Activated CD8-positive, alpha-beta memory T cell treated with anti-CD3 and anti-CD28 coated beads, Interleukin-2, amount 50 U/mL, for 48 hours (primary cell): ENCODE measurements around the gene RTN1.

Experiments
- DNase-seq: peaks from one replicate; pipeline ENCODE4 v3.0.0-alpha.2; 2020

The RTN1 gene

DNA sequence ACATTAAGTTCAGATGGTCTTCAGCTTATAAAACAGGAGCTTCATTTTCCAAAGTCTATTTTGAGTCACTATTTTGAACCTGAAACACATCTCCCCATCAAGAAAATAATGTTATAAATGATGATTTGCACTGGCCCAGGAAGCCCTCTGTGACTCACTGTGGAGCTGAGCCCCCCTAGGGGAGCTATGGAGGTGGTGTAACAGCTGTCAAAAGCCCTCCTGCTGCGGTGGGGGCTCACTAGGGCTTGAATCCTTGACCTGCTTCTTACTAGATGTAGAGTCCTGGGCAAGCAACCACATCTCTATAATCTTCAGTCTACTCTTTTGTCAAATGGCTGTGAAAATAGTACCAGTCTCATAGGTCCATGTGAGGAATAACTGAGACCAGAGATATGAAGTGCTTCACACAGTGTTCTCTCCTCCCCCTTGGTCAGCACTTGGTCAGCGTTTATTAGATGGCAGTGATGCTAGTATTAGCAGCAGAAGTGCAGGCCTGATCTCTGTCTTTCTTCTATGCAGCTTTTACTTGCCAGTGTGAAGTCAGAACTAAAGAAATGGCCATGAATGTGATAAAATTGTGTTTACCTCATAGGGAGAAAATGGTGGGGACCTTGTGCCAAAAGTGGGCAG, 83.4 kb downstream of the RTN1 start:
- no peak for DNase-seq

DNA sequence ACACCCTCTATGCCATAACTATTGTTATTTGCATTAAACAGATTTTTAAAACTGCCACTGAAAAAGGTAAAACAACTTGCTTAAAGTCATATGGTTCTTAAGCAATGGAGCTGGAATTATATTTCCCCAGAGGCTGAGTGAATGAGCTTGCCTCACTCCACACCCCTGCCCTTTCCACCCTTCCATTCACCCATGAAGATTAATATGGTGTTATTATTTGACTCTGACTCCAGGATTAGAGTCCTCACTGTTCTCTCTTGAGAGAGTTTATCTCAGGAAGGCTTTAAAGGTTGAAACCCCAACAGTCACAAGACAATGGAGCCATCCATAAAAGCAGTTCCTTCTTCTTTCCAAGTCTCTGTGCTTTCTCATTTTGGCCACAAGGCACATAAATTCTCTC, 84.9 kb downstream of the RTN1 start:
- DNase-seq, result no peak

DNA sequence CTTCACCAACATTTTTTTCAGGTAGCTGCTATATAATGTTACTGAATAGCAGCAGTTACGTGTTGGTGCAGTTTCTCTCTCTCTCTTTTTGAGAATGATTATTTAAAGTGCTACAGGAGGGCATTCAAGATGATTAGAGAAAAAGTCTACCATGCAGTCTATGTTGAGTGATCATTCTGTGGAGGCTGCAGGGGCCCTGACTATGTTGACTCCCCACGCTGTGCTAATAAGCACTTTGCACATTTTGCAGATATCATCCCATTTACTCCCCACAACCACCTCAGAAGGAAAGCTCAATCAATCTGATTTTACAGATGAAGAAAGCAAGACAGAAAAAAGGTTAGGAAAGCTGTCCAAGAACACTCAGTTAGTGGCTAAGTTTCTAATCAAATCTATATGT, 87.8 kb downstream of the RTN1 start:
- DNase-seq, result no peak

DNA sequence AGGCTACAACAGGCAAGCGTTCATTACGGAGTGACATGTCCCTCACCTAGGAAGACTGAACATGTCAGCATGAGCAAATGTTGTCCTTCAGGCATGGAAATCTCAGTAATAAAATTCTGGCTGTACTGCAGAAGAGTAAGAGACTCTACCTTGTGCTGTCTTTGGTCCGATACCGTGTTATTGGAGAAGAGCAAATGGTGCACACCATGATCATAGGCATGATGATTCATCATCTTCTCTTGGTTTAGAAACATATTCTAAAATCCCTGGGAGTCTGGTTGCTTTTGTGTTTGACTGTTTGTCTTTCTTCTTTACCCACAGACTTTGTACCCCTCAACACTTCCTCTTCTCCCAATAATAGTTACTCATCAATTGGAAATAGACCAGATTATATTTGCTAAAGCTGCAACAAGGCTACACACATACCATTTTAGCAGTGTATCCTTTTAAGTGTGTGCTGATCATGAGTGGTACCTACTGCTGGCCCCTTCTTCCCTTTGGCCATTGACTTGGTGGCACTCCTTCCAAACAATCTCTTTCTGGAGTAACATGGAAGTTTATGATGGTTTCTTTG, 93.5 kb downstream of the RTN1 start:
- DNase-seq, result no peak

DNA sequence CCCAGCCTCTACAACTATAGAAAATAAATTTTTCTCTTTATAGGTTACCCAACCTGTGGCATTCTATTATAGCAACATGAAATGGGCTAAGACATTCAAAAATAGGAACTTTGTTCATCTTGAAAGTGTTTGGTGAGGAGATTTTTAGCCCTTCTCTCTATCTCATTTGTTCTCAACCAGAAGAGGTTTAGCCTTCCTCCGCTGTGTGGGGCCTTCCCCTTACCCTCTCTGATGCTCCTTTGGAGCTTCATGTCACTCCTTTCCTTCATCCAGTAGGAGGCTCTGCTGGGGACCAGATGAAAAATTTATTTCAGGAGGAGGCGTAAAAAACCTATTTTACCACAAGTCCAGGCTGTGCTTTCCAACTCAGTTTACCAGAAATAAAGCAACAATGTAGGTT, 94.1 kb downstream of the RTN1 start:
- no peak for DNase-seq

DNA sequence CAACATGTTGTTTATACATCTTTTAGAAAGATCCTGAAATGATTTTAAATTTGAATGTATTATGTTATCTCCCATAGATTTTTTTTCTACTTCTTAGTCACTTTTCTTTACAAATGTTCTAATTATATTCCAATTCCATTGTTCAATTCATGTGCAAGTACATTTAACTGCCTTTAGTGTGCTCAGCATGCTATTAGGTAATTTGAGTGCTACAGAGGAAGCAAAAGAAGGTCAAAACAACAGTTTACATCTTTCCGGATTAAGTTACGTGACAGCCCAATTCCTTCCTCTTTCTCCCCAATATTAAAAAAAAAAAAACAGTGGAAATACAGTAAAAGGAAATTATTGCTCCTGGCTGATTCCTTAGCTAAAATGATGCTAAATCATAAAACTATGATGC, 98.3 kb downstream of the RTN1 start:
- DNase-seq, result no peak

DNA sequence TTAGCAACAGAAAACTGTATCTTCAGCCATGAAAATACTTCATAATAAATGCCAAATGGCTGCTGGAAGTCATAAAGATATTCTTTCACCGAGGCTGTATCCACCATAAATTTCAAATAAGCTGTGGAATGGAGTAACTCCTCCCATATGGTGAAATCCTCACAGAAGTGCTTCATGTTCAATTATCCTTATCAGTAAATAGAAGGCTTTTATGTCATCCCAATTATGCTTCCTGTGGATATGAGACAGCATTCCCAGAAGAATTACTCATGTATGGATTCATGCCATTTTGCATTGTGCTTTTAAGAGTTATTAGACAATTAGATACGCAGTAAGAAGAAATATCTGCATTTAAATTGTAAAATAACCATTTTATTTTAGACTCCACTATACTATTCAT, 99.0 kb downstream of the RTN1 start:
- DNase-seq, result no peak

DNA sequence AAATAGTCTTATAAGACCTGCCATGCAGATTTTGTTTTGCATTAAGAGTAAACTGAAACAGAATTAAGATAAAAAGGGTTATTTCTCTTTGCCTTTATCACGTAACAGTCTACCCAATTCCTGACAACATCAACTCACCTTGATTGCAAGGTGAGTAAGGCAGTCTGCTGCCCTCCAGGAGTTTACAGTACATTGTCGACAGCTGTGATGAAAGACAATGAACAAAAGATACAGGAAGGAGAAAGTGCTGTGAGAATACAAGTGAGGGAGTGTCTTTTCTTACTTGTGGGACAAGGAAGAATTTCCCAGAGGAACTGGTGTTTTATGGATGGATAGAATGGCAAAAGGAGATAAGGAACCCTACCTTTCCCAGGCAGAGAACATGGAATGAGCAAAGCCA, 101.0 kb downstream of the RTN1 start:
- no peak for DNase-seq

DNA sequence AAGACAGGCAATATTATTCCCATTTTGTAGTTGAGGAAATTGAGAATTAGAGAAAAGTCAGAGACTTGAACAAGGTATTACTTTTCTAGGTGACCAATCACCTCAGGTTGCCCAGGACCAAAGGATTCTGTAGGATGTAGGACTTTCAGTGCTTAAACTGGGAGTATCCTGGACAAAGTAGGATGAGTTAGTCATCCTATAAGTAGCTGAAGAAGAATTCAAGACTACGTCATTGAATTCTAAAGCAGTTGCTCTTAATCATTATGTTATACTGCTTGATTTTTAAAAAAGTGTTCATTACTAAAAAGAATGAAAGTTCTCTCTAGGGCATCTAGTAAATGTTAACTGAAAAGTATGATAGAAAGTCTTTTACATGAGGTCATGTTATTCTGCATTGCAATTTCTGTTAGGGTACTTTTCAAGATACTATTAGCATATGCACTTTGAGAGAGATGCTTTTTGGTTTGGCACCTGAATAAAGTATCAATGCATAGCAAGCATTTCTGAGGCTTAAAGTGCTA, 101.7 kb downstream of the RTN1 start:
- DNase-seq, result no peak

DNA sequence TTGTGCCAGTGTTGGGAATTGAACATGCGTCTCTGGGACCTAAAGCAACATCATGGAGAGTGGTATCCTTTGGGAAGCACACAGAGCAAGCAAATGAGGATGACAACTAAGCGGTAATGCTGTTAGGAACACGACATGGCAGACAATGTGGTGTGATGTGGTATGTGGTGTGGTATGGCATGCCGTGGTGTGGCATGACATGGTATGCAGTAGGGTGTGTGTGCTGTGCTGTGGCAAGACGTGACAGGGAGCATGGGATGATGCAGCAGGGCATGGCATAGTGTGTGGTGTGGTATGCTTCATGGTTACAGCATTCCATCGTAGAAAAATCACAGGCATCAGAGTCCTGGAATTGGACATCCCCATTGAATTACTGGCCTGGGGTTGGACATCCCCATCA, 108.7 kb downstream of the RTN1 start:
- no peak for DNase-seq

DNA sequence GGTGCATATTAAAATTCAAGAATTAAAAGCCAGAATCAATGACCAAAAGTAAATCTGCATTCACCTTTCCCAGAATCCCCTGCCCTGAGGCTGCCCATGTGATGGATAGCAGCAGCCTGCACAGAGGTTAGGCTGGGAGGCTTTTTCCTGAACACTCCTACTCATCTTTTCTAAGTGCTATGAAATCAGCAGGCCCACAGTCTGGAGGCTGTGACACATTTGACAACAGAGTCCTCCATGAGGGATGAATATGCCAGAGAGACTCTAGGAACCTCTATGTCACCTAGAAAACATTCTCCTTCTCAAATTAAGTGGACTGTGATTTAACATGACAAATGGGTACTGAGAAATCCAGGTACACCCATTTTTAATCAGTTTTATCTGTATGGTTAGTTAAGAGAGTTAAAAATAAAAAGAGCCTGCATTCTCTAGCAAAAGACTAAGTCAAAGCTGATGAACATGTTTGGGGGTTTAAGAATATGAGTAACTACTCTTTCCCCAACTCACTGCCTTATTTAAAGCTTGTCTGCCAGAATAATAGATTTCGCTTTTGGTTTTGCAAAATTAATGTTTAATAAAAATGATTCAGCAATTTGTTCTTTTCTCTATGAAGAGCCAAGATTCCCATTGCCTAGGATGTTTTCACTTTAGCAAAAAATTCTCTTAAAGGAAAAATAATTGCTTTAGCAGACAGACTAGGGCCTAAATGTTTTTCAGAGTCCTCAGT, 115.0 kb downstream of the RTN1 start:
- no peak for DNase-seq

DNA sequence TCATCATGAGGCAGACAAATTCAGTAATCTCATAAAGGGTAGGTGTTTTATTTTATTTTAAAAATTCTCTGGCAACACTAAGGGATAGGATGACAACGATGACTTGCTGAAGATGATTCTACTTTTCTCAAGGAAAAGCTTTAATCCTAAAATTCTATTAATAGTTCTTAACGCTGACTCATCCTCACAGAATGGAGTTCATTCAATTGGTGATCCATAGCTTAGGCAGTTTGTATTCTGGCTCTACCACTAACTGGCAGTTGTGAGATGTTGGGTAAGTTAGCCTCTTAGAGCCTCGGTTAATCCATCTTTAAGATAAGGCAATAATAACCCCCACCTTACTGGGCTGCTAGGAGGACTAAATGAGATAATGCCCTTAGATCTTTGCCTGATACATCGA, 116.3 kb downstream of the RTN1 start:
- no peak for DNase-seq

DNA sequence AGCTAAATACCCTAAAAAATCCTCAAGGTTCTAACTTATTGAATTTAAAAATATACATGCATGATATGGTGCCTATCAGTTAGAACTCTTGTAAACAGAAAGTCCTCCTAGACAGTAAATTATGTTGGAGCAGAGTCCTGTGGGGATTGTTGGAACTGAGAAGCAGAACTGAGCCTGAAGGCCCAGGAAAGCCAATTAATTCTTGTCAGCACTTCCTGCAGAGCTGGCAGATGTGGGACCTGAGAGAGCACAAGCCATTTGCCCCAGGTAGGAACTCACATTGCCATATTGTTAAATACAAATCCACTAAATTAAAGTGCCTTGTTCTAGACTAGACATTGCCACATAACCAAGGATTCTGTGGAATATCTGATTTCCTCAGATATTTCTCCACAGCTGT, 117.1 kb downstream of the RTN1 start:
- no peak for DNase-seq

DNA sequence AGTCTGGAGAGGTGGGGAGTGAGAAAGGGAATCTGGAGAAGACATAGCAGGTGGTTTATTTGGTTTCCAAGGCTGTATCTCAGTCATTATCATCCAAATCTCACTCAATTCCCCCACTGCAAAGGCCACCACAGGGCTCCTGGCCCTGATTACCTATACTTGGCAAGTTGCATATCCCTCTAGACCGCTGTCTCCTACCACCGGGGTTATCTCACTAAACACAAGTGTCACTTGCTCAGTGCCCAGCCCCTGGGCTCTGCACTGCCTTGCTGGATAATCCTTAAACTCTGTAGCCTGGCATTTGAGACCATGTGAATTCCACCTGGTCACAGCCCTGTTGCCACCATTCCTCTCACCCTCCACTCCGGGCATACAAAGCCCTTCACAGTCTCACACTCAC, 119.0 kb downstream of the RTN1 start:
- no peak for DNase-seq

DNA sequence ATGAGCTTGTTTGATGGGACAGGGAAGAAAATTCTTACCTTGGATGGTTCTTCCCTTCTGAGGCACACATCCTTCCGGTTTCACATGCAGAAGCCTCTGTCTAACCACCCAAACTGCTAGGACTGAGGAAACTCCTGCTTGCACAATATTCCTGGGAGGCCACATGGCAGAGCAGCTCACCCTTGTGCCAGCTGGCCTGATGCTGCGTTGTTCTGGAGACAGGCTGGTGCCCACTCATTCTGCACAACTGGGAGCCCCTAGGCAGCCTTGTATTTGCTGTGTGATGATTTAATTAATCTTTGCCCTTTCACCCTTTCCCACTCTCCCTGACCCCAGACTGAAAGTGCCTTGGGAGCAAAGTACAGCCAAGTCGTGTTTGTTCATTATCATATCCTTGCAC, 130.8 kb downstream of the RTN1 start:
- DNase-seq, result no peak

DNA sequence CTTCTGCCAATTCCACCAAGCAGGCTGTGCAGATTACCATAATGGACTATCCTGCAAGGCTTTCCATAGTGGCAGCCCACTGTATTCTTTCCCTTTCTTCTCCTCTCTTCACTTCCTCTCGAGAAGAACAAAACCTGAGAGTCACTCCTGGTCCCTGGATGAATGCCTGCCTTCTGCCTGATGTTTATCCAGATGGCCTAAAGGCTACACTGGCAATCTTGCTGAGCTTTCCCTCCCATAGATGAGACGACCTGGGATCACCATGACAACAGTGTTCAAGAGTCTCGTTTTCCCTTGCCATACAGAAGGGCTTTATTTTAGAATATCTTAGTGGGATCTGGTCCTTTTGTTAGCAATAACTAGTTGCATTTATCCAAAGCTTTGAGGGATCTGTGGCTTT, 142.3 kb downstream of the RTN1 start:
- no peak for DNase-seq

DNA sequence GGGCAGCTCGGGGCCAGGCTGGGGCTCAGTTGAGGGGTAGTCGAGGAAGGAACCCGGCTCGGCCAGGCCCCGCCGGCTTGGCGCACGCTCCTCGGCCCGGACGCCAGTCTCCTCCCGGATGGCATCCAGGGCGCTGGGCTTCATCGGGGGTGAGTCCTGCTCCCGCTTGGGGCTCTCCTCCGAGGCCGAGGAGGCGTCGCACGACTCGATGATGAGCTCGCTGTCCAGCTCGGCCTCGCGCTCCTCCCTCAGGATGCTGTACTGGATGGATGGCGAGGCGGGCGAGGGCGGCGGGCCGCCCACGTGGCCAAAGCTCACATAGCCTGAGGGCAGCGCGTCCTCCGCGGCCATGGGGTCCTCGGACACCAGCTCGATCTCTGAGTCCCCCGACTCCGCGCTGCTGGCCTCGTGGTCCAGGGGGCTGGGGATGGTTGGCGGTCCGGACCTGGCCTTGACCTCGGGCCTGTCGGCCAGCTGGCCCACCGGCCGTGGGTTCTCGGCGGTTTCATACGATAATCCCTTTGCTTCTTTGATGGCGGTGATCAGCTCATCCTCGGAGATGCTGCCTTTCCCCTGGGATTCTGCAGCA, 143.4 kb downstream of the RTN1 start:
- no peak for DNase-seq

DNA sequence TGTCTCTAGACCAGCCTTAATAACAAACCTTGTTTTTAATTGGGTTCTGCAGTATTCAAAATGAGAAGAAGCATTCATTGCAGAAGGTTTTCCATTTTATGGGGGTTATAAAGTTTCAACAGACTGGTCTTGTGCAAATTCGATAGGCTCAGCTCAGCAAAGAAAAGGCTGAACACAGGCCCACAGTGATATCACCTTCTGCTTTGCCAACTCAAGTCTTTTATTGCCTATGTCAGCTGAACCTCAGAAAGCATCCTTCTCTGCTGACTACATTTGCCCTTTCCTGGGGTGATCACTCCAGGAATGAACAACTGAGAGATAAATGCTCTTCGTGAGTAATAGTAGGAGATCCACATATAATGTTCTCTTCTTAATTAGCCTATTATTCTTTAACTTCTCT, 159.5 kb downstream of the RTN1 start:
- DNase-seq, result no peak

DNA sequence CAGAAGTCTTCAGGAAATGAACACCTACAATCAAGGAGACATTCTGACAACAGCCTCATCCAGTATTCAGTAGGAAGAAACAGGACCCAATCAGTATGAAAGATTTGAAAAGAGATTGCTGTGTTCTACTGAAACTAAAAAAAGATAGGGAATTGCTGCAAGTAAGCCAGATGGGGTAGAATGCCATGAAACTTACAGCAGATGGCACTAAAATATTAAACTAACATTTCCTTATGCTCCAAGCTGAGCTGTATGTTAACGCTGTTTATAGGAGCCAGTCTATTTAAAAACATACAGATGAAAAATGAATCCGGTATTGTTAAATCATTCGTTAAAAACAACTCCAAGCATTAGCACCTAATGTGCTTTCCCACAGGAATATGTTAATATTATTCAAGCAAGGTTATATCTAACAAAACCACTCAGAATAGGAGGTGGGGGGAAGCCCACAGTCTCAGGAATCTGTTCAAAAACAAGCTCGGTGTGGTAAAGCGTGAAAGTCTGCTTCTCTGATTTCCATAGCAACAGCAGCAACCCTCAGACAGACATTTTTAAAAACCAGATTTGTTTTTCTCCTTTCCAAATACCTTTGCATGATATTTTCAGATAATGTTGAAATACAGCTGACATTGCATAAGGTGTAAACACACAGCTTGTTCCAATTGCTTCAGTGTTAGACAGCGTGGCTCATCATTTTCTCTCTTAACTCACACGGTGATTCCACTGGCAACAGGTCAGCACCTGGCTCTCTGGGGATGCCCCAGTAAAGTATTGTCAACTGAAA, 162.6 kb downstream of the RTN1 start:
- DNase-seq, result no peak

DNA sequence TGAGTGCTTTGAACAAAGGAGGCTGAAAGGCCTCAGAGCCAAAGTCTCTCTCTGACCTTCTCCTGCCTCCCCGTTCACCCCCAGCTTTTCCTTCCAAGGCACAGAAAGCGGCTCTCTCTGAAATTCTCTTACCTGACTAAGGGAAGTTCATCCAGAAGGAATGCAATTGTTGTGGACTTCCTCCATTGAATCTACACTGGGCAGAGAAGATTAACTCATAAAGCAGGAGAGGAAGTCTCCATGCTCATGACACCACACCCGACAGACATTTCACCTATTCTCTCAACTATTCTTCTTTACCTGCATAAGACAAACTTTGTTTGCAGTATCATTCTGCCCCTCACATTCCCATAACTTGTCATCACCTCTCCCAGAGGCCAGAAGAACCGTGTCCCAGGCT, 164.7 kb downstream of the RTN1 start:
- no peak for DNase-seq

DNA sequence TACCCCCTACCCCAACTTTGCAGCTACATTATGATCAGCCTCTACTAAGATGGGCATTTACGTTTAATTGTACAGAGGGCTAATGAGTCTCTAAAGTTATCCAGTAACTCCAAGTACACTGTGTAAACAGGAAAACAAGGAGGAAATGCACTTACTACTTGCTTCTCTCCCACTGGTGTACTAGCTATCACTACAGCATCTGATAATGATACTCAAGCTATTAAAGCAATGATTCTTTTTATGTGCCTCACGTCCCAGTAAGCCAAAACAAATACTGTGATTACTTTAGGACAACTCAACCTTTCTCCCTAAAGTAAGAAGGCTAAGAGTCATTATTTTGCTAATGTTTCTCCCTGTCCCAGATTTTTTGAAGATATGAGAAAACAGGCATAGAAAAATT, 165.3 kb downstream of the RTN1 start:
- DNase-seq, result no peak

DNA sequence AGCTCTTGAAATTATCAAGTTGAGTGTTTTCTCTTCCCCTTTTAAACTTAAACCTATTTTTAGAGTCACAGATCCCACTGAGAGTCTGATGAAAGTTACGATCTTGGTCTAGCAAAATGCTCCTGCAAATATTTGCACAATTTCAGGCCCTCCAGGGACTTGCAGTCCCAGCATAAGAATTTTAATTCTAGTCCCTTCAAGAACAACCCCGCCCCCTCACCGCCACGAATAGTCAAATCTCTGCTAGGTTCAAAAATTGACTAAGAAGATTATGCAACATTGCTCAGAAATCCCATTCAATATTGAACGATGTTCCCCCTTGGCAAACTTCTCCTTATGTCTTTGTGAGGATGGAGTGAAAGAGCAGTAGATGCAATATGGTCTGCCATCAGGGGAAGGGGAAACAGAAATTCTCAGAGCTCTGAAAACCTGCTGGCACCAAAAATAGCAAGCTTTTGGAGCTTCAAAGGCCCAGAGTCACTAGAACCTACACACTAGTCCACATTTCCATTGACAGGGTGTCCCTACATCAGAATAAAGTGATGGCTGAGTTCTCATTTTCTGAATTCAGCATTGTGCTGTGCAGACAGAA, 166.4 kb downstream of the RTN1 start:
- no peak for DNase-seq

DNA sequence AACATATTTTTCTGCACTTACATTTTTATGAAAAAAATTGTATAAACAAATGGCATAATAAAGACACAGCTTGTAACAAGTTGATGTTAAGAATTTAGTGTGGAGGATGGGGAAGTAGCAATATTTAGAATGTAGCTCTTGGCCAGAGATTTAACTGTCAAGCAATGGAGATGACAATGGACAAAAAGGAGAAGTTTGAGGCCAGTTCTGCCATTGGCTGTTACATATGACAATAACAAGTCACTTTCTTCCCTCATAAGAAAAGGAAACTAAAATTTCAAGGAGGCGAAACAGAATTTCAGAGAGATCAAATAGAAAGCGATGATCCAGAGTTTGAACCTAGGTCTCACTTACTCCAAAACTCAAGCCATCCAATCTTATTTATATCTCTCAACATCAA, 171.1 kb downstream of the RTN1 start:
- no peak for DNase-seq
